ENCODE data around the gene RELN.

RELN gene

GRCh38 chr7:103989785-103990767 lies 618 bp upstream of the RELN start:
- DNase-seq (ENCODE audit: low read depth) = no peak

- DNase-seq (ENCODE audit: low read depth) = no peak
These were observed 824 bp downstream of the RELN start for GRCh38 chr7:103988468-103989199.

DNA sequence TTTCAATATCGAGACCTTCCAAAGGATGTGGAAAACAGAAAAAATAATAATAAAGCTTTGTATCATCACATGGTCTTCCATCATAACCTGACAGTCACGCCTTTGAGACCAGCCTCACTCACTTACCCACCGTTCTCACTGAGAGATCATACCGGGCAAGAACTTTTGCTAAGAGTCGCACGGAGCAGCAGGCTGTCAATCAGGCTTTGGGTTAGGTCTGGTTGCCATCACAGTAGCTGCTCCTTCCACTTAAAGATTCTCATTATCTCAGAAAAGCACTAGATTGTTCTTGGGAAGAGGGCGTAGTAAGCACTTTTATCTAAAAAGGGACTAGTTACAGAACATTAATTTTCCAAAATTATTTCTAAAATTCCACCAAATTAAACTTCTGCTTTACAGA lies 2.0 kb downstream of the RELN start:
- no peak for DNase-seq (ENCODE audit: low read depth)

DNA sequence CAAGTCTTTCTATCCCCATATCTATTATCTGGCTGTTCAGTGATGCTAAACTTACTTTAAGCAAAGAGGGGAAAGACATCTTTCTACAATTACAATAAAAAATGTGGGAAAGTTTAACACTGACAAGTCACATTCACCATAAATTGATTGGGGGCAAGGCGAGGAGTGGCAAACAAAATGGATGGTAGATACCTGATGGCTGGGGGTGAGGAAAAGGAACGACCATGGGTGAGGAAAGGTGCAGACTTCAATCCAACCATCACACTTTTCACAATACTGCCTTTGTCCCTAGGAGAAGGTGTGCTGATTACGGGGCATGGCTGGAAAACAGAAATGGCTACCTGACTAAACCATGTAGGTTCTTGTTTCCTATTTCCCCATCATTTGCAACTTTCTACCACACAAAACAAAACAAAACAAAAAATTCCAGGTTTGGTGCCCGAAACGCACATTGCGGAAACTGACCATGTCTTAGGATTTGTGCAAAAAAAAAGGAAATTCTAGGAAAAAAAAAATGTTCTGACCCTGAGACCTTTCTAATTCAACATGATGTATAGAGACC lies 3.8 kb downstream of the RELN start:
- no peak for DNase-seq (ENCODE audit: low read depth)

DNA sequence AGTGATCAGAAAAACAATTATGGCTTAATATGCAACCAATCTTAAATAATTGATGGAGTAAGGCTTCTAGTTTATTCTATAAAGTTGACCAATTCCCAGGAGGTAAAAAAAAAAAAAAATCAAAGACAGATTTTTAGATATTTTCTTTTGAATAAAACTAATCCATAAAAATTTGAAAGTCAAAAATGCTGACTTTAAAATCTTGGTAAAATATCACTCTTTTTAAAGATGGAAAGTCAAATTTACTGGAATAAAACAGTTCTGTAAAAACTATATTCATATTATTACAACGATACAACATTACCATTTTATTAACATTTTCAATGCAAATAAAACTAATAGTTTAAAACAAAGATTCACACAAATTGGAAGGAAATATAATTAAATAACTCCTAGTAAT lies 5.4 kb downstream of the RELN start:
- no peak for DNase-seq (ENCODE audit: low read depth)

DNA sequence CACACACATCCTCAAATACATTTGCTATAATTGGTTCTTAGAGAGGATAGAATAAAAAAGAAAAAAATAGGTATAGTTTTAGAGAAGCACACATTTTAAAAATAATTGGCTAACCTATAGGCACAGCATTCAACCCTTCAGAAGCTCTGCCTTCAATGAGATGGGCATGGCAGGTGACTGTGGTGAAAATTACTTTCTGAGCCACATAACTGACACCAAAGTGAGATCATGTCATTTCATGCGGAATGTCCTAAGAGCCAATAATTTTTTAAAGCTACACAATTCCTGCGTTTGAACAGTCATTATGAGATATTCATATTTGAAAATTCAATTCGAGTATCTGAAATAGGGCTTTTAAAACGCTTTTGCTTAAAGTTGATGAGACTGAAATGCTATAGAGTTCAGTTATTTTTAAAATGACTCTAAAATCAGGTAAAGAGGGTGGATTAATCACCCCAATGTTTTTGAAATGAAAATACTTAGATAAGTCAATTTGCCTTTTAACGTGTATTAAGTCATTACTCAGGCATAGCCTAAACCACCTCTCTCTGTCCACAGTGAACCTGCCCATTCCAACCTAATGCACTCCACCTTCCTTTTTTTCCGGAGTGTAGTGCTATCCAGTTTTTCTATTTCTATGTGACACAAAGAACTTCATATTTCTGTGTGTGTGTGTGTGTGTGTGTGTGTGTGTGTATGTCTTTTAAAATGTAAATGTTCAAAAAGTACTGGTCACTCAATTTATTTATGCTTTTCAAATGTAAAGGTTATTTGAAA lies 6.1 kb downstream of the RELN start:
- no peak for DNase-seq (ENCODE audit: low read depth)

DNA sequence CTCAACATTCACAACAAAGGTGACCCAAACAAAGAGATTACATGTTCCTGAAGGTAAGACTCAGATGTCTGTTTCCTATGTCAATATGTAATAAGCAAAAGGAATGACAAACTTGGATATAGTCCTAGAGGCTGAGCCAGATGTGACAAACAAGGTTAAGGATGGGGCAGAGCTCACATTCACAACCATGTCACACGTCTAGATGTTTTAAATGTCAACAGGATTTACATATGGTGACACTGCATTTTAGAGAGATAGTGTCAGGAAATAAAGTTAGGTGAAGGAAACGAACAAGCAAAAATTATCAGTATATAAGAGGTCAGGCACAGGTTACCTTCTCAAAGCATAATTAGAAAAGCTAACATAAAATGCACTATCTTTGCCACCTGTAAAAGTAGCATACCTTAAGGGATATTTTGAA lies 8.4 kb downstream of the RELN start:
- DNase-seq (ENCODE audit: low read depth) = no peak

- no peak for DNase-seq (ENCODE audit: low read depth)
These were observed 16.6 kb downstream of the RELN start for GRCh38 chr7:103972779-103973434.

- no peak for DNase-seq (ENCODE audit: low read depth)
These were observed 22.1 kb downstream of the RELN start for GRCh38 chr7:103967401-103967800.

DNA sequence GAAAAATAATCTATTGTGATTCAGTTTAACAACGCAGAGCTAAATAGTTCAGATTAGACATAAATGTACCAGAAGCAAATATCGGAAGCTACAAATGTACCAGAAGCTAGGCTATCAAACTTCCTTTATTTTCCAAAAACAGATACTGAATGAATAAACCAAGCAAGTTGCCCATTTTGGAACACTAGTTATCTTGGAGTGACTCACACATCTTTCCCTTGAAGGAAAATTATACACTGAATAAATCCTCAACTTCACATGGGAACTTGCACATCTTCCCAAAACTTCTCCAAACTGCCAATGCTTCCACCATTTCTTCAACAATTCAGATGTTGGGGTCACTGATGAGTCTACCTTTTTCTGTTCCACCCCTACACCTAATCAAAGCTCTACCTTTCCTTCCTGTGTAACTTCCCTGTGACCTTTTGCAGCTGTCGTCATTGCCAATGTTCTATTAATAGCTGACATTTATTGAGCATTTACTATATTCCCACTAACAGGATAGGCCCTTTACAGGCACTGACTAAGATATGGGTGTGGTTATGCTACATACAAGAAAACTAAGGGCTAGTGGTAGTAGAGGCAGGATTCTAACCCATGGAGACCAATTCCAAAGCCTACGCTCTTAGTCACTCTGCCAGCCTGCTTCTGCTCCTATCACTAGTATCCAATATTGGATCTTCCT lies 22.7 kb downstream of the RELN start:
- DNase-seq (ENCODE audit: low read depth) = no peak

GRCh38 chr7:103964269-103964668 lies 25.2 kb downstream of the RELN start:
- no peak for DNase-seq (ENCODE audit: low read depth)

- DNase-seq (ENCODE audit: low read depth) = no peak
These were observed 27.4 kb downstream of the RELN start for GRCh38 chr7:103962070-103962469.

DNA sequence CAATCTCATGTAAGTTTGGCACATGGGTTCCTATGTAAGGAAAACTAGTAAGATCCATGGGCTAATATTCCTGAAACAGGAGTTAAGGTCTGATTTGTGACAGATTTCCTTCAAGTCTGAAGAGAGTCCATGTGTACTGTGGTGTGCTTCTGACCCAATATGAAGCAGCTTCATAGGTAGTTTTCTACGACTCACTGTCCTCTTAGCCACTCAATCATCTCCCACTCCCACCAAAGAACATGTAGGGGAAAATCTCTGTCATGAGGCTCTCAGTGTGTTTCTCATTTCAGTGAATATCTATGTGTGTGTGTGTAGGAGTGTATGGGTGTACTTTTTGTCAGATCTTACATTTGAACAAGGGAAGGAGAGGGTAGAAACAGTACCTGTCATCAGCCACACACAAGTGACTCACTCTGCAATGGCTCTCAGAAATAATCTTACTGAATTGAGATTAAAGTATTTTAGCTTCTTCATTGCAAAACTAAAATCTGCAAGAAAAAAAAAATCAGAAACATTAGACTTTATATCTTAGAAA lies 31.1 kb downstream of the RELN start:
- DNase-seq (ENCODE audit: low read depth) = no peak

GRCh38 chr7:103955985-103956384 lies 33.5 kb downstream of the RELN start:
- DNase-seq (ENCODE audit: low read depth) = no peak

GRCh38 chr7:103952408-103952807 lies 37.0 kb downstream of the RELN start:
- DNase-seq (ENCODE audit: low read depth) = no peak

DNA sequence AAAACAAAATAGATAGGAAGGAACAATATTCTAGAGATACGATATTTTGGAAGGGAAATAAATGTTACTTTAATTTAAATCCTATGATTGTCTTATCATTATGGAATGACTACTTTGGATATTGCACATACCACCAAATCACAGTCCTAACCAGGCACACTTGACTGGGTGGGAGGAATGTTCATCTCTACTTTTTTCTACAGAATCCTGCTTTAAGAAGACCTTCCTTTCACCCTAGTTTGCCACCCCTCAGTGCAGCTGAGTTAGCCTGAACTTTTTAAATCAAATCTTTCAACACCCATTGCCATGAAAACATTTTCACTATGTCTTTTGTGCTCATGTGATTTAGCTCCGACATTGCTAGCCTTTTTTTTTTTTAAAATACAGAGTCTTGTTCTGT lies 38.1 kb downstream of the RELN start:
- no peak for DNase-seq (ENCODE audit: low read depth)

- no peak for DNase-seq (ENCODE audit: low read depth)
These were observed 40.1 kb downstream of the RELN start for GRCh38 chr7:103949374-103949773.

DNA sequence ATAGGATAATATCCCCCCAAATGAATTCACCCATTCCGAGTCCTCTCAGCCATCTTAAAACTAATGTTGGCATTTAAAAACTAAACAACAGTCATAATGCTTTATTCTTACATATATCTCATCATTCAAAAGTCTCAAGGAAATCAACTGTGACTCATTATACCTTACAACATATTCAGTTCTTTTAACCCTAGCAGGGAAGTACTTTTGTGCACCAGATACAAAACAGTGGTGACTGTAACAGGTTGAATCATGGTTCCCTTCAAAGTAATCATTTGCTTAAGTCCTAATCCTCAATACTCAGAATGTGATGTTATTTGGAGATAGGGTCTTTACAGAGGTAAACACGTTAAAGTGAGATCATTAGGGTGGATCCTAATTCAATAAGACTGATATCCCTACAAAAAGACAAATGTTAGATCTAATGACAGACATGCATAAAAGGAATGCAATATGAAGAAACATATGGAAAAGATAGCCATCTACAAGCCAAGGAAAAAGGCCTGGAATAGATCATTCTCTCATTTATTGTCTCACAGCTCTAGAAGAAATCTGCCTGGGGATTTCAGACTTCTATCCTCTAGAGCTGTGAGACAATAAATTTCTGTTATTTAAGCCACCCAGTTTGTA lies 42.3 kb downstream of the RELN start:
- DNase-seq (ENCODE audit: low read depth) = no peak

GRCh38 chr7:103944230-103944900 lies 45.1 kb downstream of the RELN start:
- DNase-seq (ENCODE audit: low read depth) = no peak

- DNase-seq (ENCODE audit: low read depth) = no peak
These were observed 47.5 kb downstream of the RELN start for GRCh38 chr7:103941976-103942375.

All from activated T-helper 1 cell treated with Interleukin-2 at 50 U/mL for 16 hours (primary cell).